ENCODE results near the gene IGFN1.
"Not testable (repeated sequence)": the region's sequence is repeated elsewhere in the genome, so short reads cannot be mapped to it uniquely, and the experiment has no call there.

Gene IGFN1

DNA sequence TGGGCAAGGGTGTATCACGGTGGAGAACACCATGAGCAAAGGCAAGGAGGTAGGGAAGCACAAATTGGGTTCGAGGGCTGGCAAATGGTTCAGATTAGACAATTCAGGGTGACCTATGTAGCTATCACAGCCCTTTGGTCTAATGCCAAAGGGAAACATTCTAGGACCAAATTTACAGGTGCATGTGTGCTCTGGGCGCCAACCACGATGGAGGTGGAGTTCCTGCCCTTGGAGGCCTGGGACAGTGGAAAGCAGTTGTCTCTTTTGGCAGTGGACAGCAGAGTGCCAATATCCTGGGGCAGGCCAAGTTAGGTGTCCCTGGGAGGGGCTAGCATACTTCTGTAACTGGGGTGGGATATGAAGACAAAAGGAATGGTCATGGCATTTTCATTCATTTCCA, 40.1 kb downstream of the IGFN1 start:
- Histone ChIP-seq H3K27ac (no peak overlapping the region), H3K9me3 (ENCODE audit: severe bottlenecking) (peaks cover 26% of the 10 kb centered on the region), H3K27me3 (ENCODE audit: insufficient read depth, low read depth, severe bottlenecking) (peaks cover 2% of the 10 kb centered on the region), H3K4me3 (ENCODE audit: low read depth, low read length) (no peak overlapping the region), H3K36me3 (no peaks in the 10 kb centered on the region)
- TF ChIP-seq, protein P1, sequence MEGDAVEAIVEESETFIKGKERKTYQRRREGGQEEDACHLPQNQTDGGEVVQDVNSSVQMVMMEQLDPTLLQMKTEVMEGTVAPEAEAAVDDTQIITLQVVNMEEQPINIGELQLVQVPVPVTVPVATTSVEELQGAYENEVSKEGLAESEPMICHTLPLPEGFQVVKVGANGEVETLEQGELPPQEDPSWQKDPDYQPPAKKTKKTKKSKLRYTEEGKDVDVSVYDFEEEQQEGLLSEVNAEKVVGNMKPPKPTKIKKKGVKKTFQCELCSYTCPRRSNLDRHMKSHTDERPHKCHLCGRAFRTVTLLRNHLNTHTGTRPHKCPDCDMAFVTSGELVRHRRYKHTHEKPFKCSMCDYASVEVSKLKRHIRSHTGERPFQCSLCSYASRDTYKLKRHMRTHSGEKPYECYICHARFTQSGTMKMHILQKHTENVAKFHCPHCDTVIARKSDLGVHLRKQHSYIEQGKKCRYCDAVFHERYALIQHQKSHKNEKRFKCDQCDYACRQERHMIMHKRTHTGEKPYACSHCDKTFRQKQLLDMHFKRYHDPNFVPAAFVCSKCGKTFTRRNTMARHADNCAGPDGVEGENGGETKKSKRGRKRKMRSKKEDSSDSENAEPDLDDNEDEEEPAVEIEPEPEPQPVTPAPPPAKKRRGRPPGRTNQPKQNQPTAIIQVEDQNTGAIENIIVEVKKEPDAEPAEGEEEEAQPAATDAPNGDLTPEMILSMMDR (IDR thresholded peaks at IDR 0.05; ENCODE audit: low read depth, low read length), result no peak
- no peak for DNase-seq

DNA sequence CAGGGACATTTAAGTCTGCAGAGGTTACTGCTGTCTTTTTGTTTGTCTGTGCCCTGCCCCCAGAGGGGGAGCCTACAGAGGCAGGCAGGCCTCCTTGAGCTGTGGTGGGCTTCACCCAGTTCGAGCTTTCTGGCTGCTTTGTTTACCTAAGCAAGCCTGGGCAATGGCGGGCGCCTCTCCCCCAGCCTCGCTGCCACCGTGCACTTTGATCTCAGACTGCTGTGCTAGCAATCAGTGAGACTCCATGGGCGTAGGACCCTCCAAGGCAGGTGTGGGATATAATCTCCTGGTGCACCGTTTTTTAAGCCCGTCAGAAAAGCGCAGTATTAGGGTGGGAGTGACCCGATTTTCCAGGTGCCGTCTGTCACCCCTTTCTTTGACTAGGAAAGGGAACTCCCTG, 49.0 kb downstream of the IGFN1 start:
- H3K4me3 ChIP-seq (ENCODE audit: low read depth, low read length); DNase-seq; H3K36me3 ChIP-seq; H3K9me3 ChIP-seq (ENCODE audit: severe bottlenecking); H3K27ac ChIP-seq; H3K27me3 ChIP-seq (ENCODE audit: insufficient read depth, low read depth, severe bottlenecking): not testable (repeated sequence)

DNA sequence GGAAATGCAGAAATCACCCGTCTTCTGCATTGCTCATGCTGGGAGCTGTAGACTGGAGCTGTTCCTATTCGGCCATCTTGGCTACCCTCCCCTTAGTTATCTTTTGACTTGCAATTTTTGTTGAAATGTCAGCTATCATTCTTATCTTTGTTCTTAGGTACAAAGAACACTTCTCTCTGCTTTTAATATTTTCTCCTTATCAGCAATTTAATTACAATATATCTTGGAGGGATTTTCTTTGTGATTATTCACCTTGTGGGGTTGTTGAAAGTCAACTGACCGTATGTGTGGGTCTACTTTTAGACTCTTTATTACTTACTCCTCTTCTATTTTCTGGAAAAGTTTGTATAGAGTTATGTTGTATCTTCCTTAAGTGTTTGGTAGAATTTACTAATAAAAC, 49.5 kb downstream of the IGFN1 start:
- H3K36me3 ChIP-seq, result no peaks in the 10 kb centered on the region
- no peaks in the 10 kb centered on the region for H3K27me3 ChIP-seq (ENCODE audit: insufficient read depth, low read depth, severe bottlenecking)
- no peak overlapping the region for H3K4me3 ChIP-seq (ENCODE audit: low read depth, low read length)
- H3K27ac ChIP-seq, result no peak overlapping the region
- no peak for DNase-seq
- TF ChIP-seq, protein P1 (IDR thresholded peaks at IDR 0.05; ENCODE audit: low read depth, low read length), result no peak
- peaks cover 4% of the 10 kb centered on the region for H3K9me3 ChIP-seq (ENCODE audit: severe bottlenecking)

DNA sequence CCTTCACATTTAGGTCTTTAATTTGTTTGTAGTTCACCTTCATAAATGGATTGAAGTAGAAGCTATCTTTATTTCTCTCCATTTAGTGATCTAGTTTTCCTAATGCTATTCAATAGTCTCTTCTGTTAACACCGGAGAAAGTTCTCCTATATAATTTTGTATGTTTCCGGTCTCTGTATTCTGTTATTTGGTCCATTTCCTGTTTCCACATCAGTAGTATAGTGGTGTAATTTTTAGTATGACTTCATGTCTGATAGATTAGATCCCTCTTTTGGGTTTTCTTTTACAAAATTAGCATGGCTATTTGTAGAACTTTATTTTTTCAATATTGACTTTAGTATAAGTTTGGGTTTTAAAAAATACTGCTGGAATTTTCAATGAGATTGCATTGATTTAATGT, 51.1 kb downstream of the IGFN1 start:
- no peak overlapping the region for H3K4me3 ChIP-seq (ENCODE audit: low read depth, low read length)
- no peak for DNase-seq
- H3K9me3 ChIP-seq (ENCODE audit: severe bottlenecking), result no peaks in the 10 kb centered on the region
- H3K27me3 ChIP-seq (ENCODE audit: insufficient read depth, low read depth, severe bottlenecking), result no peaks in the 10 kb centered on the region
- H3K36me3 ChIP-seq, result no peaks in the 10 kb centered on the region
- TF ChIP-seq, protein P1 (IDR thresholded peaks at IDR 0.05; ENCODE audit: low read depth, low read length), result no peak
- H3K27ac ChIP-seq, result no peak overlapping the region

DNA sequence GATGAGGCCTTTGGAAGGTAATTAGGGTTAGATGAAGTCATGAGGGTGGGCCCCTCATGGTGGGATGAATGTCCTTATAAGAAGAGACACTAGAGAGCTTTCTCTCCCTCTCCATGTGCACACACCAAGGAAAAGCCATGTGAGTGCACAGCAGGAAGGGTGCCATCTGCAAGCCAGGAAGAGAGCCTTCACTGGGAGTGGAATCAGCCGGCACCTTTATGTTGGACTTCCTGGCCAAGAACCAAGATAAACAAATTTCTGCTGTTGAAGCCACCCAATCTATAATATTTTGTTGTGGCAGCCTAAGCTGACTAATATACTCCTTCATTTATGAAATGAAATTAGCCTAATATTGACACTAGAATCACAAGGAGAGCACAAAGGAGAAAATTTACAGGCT, 54.5 kb downstream of the IGFN1 start:
- no peak overlapping the region for H3K4me3 ChIP-seq (ENCODE audit: low read depth, low read length)
- TF ChIP-seq, protein P1 (IDR thresholded peaks at IDR 0.05; ENCODE audit: low read depth, low read length), result no peak
- no peaks in the 10 kb centered on the region for H3K36me3 ChIP-seq
- H3K9me3 ChIP-seq (ENCODE audit: severe bottlenecking), result no peaks in the 10 kb centered on the region
- no peak overlapping the region for H3K27ac ChIP-seq
- no peaks in the 10 kb centered on the region for H3K27me3 ChIP-seq (ENCODE audit: insufficient read depth, low read depth, severe bottlenecking)
- peak; percentile 11 for DNase-seq

DNA sequence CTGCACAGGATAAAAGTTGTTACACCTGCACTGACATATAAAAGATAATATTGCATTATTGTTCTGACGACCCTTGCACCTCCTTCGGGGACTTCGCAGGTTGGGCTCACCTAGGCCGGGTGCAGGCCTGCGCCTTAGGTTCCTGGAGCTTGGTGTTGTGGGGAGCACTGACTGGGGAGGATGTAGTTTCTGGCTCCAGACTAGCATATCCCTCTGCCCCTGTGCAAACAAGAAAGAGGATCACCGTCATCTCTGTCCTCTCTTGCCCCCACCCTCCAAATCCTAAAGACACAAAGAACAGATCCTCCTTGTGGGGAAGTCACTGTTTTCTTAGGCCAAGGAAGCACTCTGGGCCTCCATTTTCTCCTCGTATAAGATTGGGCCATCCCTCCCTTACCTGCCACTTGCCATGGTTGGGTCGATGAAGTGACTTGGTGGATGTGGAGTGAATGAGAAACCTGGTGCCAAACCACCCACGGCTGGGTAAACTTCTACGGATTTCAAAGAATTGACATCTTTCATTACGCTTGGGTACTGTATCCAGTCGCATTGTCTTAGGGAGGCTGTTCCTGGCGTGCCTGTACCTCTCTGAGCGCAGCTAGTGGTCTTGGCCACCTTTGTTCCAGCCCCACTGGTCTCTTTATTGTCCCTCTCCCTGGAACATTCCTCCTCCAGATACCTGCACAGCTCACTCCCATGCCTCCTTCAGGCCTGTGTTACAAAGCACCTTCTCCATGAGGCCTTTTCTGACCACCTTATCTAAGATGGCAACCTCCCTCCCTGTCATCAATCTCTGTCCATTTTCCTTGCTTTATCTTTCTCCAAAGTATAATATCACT, 58.3 kb downstream of the IGFN1 start:
- no peaks in the 10 kb centered on the region for H3K27me3 ChIP-seq (ENCODE audit: insufficient read depth, low read depth, severe bottlenecking)
- H3K9me3 ChIP-seq (ENCODE audit: severe bottlenecking), result no peaks in the 10 kb centered on the region
- TF ChIP-seq, protein P1 (IDR thresholded peaks at IDR 0.05; ENCODE audit: low read depth, low read length), result no peak
- no peak overlapping the region for H3K4me3 ChIP-seq (ENCODE audit: low read depth, low read length)
- H3K36me3 ChIP-seq, result no peaks in the 10 kb centered on the region
- H3K27ac ChIP-seq, result no peak overlapping the region
- DNase-seq, result peak; percentile 4

All from WERI-Rb-1 (cell line).